Measurements from ENCODE around the gene PBXIP1. TPM values are rescaled to one million over a fixed set of nuclear protein-coding genes. Genes with fewer than 3 reads are reported as not detected.

PBXIP1 gene
- total and polyA plus RNA-seq, 11 donors: 36.9 to 70.4 (median 51.5) TPM

DNA sequence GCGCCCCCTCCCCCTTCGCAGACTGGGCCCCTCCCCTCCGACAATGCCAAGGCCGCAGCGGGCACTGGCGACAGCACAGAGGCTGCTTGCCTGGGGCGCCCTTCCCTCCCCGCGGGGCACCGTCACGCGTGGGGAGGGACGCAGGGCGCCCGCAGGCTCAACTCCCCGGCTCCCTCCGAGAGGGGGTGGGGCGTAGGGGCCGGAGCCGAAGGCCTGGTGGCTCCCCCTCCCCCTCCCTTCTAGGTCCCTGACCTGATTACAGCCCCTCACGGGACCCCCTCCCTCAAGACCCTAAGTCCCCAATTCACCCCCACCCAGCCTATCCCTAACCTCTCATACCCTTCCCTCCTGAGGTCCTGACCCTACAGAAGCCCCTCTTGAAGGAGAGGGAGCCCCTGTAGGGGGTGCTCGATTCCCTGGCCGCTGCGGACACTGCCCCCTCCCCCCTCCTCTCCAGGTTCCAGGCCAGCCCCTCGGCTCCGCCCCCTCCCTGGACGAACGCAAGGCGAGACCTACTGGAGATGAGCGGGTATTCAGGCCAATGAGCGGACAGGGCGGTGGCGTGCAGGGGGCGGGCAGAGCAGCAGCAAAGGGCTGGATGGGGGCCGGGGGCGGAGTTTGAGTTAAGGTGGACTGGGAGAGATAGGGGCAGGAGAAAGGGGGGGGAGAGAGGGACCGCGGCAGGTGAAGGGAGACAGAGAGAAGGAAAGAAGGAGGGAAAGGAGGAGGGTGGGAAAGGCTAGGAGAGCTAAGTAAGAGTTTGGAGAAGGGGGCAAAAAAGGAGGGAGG, 46.0 kb upstream of the PBXIP1 start:
- Histone ChIP-seq H3K9me3 (no peaks in the 10 kb centered on the region), H3K27ac (peak overlapping the region; percentile 77 to 98 (median 95)), H3K4me3 (peak overlapping the region; percentile 70 to 96 (median 84)), H3K4me1 (peaks cover 5 to 64% (median 43%) of the 10 kb centered on the region in 12 donors), H3K27me3 (no peaks in the 10 kb centered on the region), H3K36me3 (no peaks in the 10 kb centered on the region)
- intact Hi-C loops (cut with DNase I): loop anchor here in 6 of 10 donors (1.0 to 5.0 kb wide), 9 partner anchors 15 to 65 kb away; partner anchors contain the start of genes ADAM15 (in 4 of the 6), CKS1B (in 3 of the 6), FLAD1 (in 1 of the 6) and PMVK (in 1 of the 6)
- ATAC-seq (peak; percentile 84 to 90 (median 89)), DNase-seq (peak; percentile 100)
- WGBS, 4 donors: 0 to 1% (median 1%) methylated on average over 31 to 38 of the region's 38 CpGs
- TF ChIP-seq POLR2A (IDR thresholded peaks at IDR 0.05): peak in 1 of 2 donors; percentile 70
- TF ChIP-seq, protein P1, sequence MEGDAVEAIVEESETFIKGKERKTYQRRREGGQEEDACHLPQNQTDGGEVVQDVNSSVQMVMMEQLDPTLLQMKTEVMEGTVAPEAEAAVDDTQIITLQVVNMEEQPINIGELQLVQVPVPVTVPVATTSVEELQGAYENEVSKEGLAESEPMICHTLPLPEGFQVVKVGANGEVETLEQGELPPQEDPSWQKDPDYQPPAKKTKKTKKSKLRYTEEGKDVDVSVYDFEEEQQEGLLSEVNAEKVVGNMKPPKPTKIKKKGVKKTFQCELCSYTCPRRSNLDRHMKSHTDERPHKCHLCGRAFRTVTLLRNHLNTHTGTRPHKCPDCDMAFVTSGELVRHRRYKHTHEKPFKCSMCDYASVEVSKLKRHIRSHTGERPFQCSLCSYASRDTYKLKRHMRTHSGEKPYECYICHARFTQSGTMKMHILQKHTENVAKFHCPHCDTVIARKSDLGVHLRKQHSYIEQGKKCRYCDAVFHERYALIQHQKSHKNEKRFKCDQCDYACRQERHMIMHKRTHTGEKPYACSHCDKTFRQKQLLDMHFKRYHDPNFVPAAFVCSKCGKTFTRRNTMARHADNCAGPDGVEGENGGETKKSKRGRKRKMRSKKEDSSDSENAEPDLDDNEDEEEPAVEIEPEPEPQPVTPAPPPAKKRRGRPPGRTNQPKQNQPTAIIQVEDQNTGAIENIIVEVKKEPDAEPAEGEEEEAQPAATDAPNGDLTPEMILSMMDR (IDR thresholded peaks at IDR 0.05): peak in 10 of 12 donors; percentile 12 to 63 (median 45)

- peak in 1 of 5 donors; percentile 25 for DNase-seq
- intact Hi-C loops (cut with DNase I): loop anchor here in 6 of 10 donors (2.0 to 5.0 kb wide), 6 partner anchors 19 to 51 kb away; partner anchors contain the start of genes ADAM15 (in 4 of the 6), CKS1B (in 1 of the 6), FLAD1 (in 1 of the 6) and PYGO2 (in 1 of the 6)
- WGBS, 4 donors: 0 to 2% (median 1%) methylated on average over 10 to 11 of the region's 11 CpGs
- Histone ChIP-seq H3K9me3 (no peaks in the 10 kb centered on the region), H3K4me3 (peak overlapping the region; percentile 70 to 96 (median 84)), H3K27me3 (no peaks in the 10 kb centered on the region), H3K27ac (peak overlapping the region; percentile 77 to 98 (median 95)), H3K4me1 (peaks cover 5 to 59% (median 38%) of the 10 kb centered on the region in 12 donors), H3K36me3 (no peaks in the 10 kb centered on the region)
- TF ChIP-seq POLR2A (IDR thresholded peaks at IDR 0.05): no peak
- TF ChIP-seq, protein P1 (IDR thresholded peaks at IDR 0.05): no peak
- no peak for ATAC-seq
Measured at GRCh38 chr1:155001425-155001674, 45.5 kb upstream of the PBXIP1 start.

DNA sequence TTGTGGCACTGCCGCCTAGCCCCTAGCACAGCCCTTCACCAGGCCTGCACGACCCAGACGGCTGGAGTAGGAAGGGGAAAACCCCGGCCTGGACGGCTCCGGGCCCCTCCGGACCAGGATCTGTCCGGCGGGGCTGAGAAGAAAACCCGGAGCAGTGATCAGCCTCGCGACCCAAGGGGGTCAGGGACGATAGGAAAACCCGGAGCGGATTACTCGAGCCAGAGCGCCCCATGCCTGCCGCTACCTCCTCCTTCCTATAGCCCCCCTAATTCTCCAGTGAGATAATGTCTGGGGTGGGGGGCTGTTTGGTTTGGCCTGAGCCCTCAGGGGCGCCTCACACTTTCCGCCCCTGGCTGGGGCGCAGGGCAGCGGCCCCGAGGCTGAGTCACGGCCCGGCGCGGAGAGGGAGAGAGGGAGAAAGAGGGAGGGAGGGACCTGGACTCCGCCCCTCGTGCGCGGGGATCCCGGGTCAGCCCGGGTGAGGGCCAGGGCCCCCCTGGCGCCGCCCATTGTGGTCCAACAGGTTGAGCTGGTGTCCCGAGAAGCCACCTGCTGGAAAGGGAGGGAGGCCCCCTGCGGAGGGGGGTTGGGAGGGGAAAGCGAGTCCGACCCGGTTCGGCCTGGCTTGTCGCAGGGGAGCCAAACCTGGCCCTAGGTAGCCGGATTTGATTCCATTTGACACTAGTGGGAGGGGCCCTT, 45.0 kb upstream of the PBXIP1 start:
- peak; percentile 18 to 68 (median 62) for ATAC-seq

More for the DNA sequence above, 45.0 kb upstream of the PBXIP1 start:
- DNase-seq: peak; percentile 89 to 93 (median 91)
- 0 to 1% (median 0%) methylated on average over 9 to 43 of the region's 43 CpGs for WGBS, 4 donors
- Histone ChIP-seq H3K27me3 (no peaks in the 10 kb centered on the region), H3K36me3 (no peaks in the 10 kb centered on the region), H3K4me3 (peak overlapping the region; percentile 70 to 96 (median 84)), H3K27ac (peak overlapping the region; percentile 77 to 98 (median 95)), H3K9me3 (no peaks in the 10 kb centered on the region), H3K4me1 (peaks cover under 1 to 58% (median 34%) of the 10 kb centered on the region in 12 donors)
- intact Hi-C loops (cut with DNase I): loop anchor here in 6 of 10 donors (2.0 to 5.0 kb wide), 6 partner anchors 18 to 51 kb away; partner anchors contain the start of genes ADAM15 (in 4 of the 6), CKS1B (in 1 of the 6), FLAD1 (in 1 of the 6) and PYGO2 (in 1 of the 6)
- peak; percentile 24 to 78 for TF ChIP-seq POLR2A (IDR thresholded peaks at IDR 0.05)
- TF ChIP-seq, protein P1 (IDR thresholded peaks at IDR 0.05): peak in 3 of 12 donors; percentile 3 to 14 (median 8)

Data from heart left ventricle (tissue), 16 donors.